Endothelial cell of umbilical vein (primary cell): ENCODE measurements around the gene BRSK2. TPM values are rescaled to one million over a fixed set of nuclear protein-coding genes. Genes with fewer than 3 reads are reported as not detected.

Source experiments
- BruUV-seq: library from RNA; stranded (reverse); fragments of 400-500 nt; replicated peaks from 2 replicates; lab custom pipeline; 2021; lab: Mats Ljungman, UMichigan
- CTCF ChIA-PET: fragments of 300-600, 350-600 bp; sonication (Branson Sonifier 250); formaldehyde crosslinking; loops from one replicate; lab custom pipeline; 2021; ENCODE audit warnings: antibody characterized with exemption, inconsistent platforms; lab: Charles Lee
- POLR2A ChIA-PET: fragments of 300-600, 350-600 bp; sonication (Branson Sonifier 250); formaldehyde crosslinking; loops from one replicate; lab custom pipeline; 2021; ENCODE audit warnings: antibody characterized with exemption, inconsistent platforms; lab: Charles Lee
- DNase-seq: peaks from one replicate; pipeline ENCODE4 v3.0.0-alpha.2; 2011; ENCODE audit warnings: low read depth, low spot score
- FAIRE-seq: peaks from 2 replicates; lab custom pipeline; 2011; peaks lifted over from hg19 to GRCh38; lab: Jason Lieb, UNC
- H2AFZ ChIP-seq: 2 replicates; pipeline ENCODE4 v1.6.0; 2012; ENCODE audit warnings: low read depth, low read length, control low read depth, inconsistent platforms
- H3K27ac ChIP-seq: 2 replicates; pipeline ENCODE4 v1.5.1; 2011; ENCODE audit warnings: low read depth, mild to moderate bottlenecking, control low read depth, low read length, moderate library complexity; ENCODE audit not compliant: insufficient read depth
- H3K27me3 ChIP-seq, 2 experiments: 2 replicates each; pipeline versions ENCODE4 v1.6.0 to v1.6.1; 2011; ENCODE audit warnings: low read length in 2 of 2, mixed read lengths in 1 of 2; ENCODE audit not compliant: control insufficient read depth in 2 of 2, insufficient read depth in 2 of 2
- H3K36me3 ChIP-seq, 2 experiments: 2 replicates in 1 of 2; 3 replicates in 1 of 2; pipeline ENCODE4 v1.5.1; 2011; ENCODE audit warnings: low read length in 2 of 2, mild to moderate bottlenecking in 1 of 2, moderate library complexity in 1 of 2; ENCODE audit not compliant: control insufficient read depth in 2 of 2, insufficient read depth in 2 of 2; ENCODE audit errors: extremely low read depth in 1 of 2
- H3K4me1 ChIP-seq: 3 replicates; pipeline ENCODE4 v1.5.1; 2011; ENCODE audit warnings: mild to moderate bottlenecking, low read length; ENCODE audit not compliant: control insufficient read depth, insufficient read depth; ENCODE audit errors: extremely low read depth
- H3K4me2 ChIP-seq: 2 replicates; pipeline ENCODE4 v1.6.1; 2011; ENCODE audit warnings: low read length, control low read depth, mixed read lengths; ENCODE audit not compliant: insufficient read depth
- H3K4me3 ChIP-seq, 3 experiments: fragments of 200-600 bp in 1 of 3; sonication (generic), shearing (Covaris generic) in 1 of 3; replicated peaks in 1 of 3; 2 replicates each; pipeline ENCODE4 v1.5.1; 2011 to 2016; ENCODE audit warnings: control low read depth in 3 of 3, low read length in 3 of 3, mild to moderate bottlenecking in 2 of 3, inconsistent platforms in 1 of 3, low read depth in 1 of 3, moderate library complexity in 1 of 3; ENCODE audit not compliant: insufficient read depth in 1 of 3
- H3K79me2 ChIP-seq: 2 replicates; pipeline ENCODE4 v1.6.0; 2012; ENCODE audit warnings: low read length, inconsistent platforms; ENCODE audit not compliant: control insufficient read depth, insufficient read depth
- H3K9ac ChIP-seq: replicated peaks from 2 replicates; pipeline ENCODE3; 2011; ENCODE audit warnings: low read length, control low read depth; ENCODE audit not compliant: insufficient read depth; ENCODE audit errors: extremely low read depth
- H3K9me1 ChIP-seq: replicated peaks from 3 replicates; pipeline ENCODE4 v1.6.0; 2011; ENCODE audit warnings: mild to moderate bottlenecking, low read length; ENCODE audit not compliant: control insufficient read depth, insufficient read depth; ENCODE audit errors: extremely low read depth
- H3K9me3 ChIP-seq: replicated peaks from 2 replicates; pipeline ENCODE4 v1.5.1; 2012; ENCODE audit warnings: low read length, inconsistent platforms; ENCODE audit not compliant: control insufficient read depth, insufficient read depth
- H4K20me1 ChIP-seq: replicated peaks from 2 replicates; pipeline ENCODE3; 2011; ENCODE audit warnings: mild to moderate bottlenecking, low read length; ENCODE audit not compliant: control insufficient read depth, insufficient read depth; ENCODE audit errors: extremely low read depth
- CTCF ChIP-seq, 2 donors: IDR thresholded peaks; 1 replicate in 1 of 2; 2 replicates in 1 of 2; pipeline ENCODE4 v1.5.1; 2011; ENCODE audit warnings: low read length in 2 of 2, mild to moderate bottlenecking in 2 of 2, moderate library complexity in 2 of 2, control low read depth in 1 of 2, inconsistent platforms in 1 of 2, low read depth in 1 of 2; ENCODE audit not compliant: insufficient read depth in 1 of 2; ENCODE audit errors: extremely low read depth in 1 of 2
- EZH2 ChIP-seq: IDR thresholded peaks from 2 replicates; pipeline ENCODE4 v1.6.1; 2012; ENCODE audit warnings: borderline replicate concordance, low read depth, mild to moderate bottlenecking, moderate library complexity, low read length, inconsistent platforms; ENCODE audit not compliant: severe bottlenecking
- FOS ChIP-seq: IDR thresholded peaks from 2 replicates; pipeline ENCODE4 v1.6.1; 2011; ENCODE audit warnings: mild to moderate bottlenecking, low read length, moderate library complexity, borderline replicate concordance; ENCODE audit not compliant: insufficient read depth
- GATA2 ChIP-seq: IDR thresholded peaks from 2 replicates; pipeline ENCODE4 v1.7.0; 2011; ENCODE audit warnings: low read depth, mild to moderate bottlenecking, moderate library complexity, mixed read lengths, low read length; ENCODE audit not compliant: insufficient read length, insufficient read depth
- JUN ChIP-seq: IDR thresholded peaks from 2 replicates; pipeline ENCODE4 v1.6.1; 2011; ENCODE audit warnings: borderline replicate concordance, low read depth; ENCODE audit not compliant: insufficient read length, insufficient read depth
- MYC ChIP-seq: IDR thresholded peaks from one replicate; pipeline ENCODE4 v1.6.1; 2011; ENCODE audit warnings: mild to moderate bottlenecking, low read depth, low read length
- POLR2A ChIP-seq: IDR thresholded peaks from 2 replicates; pipeline ENCODE4 v1.6.1; 2012; ENCODE audit warnings: low read depth, mild to moderate bottlenecking, control low read depth, low read length
- POLR2AphosphoS5 ChIP-seq: IDR thresholded peaks from 2 replicates; pipeline ENCODE4 v1.6.1; 2012; ENCODE audit warnings: low read depth, mild to moderate bottlenecking, control low read depth, low read length, moderate library complexity; ENCODE audit not compliant: insufficient read depth
- dilution Hi-C: fragments of 300-500 bp; cut with MboI; formaldehyde crosslinking; loops from one replicate; pipeline ENCODE4 v1.15.0; 2019; ENCODE audit warnings: low sequenced_read_pairs; ENCODE audit not compliant: extremely low pct_ligation_motif_present
- intact Hi-C: fragments of 100-400 bp; cut with micrococcal nuclease; formaldehyde crosslinking; loops from one replicate; pipeline ENCODE4 v1.10.0; 2022
- polyA plus RNA-seq, 4 experiments: library from polyadenylated mRNA; depleted of rRNA in 3 of 4; stranded (reverse) in 3 of 4; unstranded in 1 of 4; fragments of >200 nt; gene quantifications; 2 replicates each; pipeline versions ENCODE4 v1.2.1 to v1.2.3, GENCODE V29; 2011 to 2012; ENCODE audit warnings: missing spikeins in 1 of 4
- total RNA-seq: library from RNA; stranded (reverse); gene quantifications from 2 replicates; pipeline ENCODE4 v1.2.3, GENCODE V29; 2021
- TF ChIP-seq, protein P1 (sequence below): IDR thresholded peaks from 2 replicates; pipeline ENCODE4 v1.6.1; 2011; ENCODE audit not compliant: insufficient read depth, insufficient read length

BRSK2 gene
- total and polyA plus RNA-seq, 2 donors (not counting 3 experiments of a cell fraction or from before 2014, with no cell fraction given) = 0.08 to 0.20 TPM

DNA sequence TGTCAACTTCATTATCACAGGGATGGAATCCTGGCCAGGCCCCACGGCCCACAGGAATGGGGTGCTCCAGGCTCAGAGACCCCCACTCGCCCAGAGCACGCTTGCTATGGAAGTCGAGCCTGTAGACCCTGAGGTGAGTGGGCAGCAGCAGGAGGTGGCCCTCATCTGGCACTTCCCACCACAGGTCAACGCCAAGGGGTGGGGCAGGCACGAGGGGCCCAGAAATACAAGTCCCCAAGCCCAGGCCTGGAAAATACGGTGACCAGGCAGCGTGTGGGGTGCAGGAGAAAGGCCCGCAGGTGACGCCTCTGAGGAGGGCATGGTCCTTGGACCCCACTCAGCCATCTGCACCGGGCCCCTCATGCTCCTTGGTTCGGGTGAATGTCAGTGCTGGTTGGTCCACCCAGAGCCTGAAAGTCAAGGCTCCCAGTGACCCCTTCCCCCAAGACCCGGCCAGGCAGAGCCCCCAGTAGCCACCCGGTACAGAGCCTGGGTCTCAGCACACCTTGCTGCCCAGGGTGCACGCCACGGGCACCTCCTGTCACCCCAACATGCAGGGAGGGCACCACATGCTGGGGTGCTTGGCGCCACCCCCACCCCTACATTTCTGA is 94.4 kb downstream of the BRSK2 start:
- Histone ChIP-seq H4K20me1 (no peaks in the 10 kb centered on the region), H3K4me1 (no peaks in the 10 kb centered on the region), H3K27ac (no peak overlapping the region), H3K79me2 (no peaks in the 10 kb centered on the region), H3K9me1 (no peaks in the 10 kb centered on the region), H3K9ac (no peak overlapping the region), H3K9me3 (no peaks in the 10 kb centered on the region), H2AFZ (no peak overlapping the region), H3K36me3 (peaks cover 0 to 3% of the 10 kb centered on the region in 2 experiments), H3K27me3 (no peaks in the 10 kb centered on the region), H3K4me3 (no peak overlapping the region), H3K4me2 (no peak overlapping the region)
- intact Hi-C loops = no loop called here
- ChIA-PET CTCF (no interaction called here), POLR2A (interaction anchor here (0.6 kb wide), 1 partner anchor 96 kb away, joined by 3 read pairs; no protein-coding TSS in a partner anchor)
- no peak for TF ChIP-seq JUN
- TF ChIP-seq FOS = no peak
- no peak for TF ChIP-seq EZH2
- no peak for TF ChIP-seq POLR2A
- TF ChIP-seq GATA2 = no peak
- no peak for TF ChIP-seq CTCF (IDR thresholded peaks at IDR 0.05; ENCODE audit: extremely low read depth in 1 of 2, insufficient read depth in 1 of 2, low read depth in 1 of 2, low read length in 2 of 2)
- TF ChIP-seq POLR2AphosphoS5 = no peak
- no peak for TF ChIP-seq MYC
- TF ChIP-seq, protein P1, sequence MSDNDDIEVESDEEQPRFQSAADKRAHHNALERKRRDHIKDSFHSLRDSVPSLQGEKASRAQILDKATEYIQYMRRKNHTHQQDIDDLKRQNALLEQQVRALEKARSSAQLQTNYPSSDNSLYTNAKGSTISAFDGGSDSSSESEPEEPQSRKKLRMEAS = no peak
- BruUV-seq = no TSS peak
- DNase-seq (no peak), FAIRE-seq (no peak)
- dilution Hi-C loops = no loop called here
